Right lobe of liver (tissue), 6 donors: ENCODE data around the gene PAQR7. TPM values are rescaled to one million over a fixed set of nuclear protein-coding genes. Genes with fewer than 3 reads are reported as not detected.

Experiments
- ATAC-seq, 4 donors: fragments of 200-7000 bp; cut with Tn5 transposase; one replicate each; pipeline ENCODE4 v1.9.1; 2020; ENCODE audit warnings: mild to moderate bottlenecking in 4 of 4, moderate library complexity in 4 of 4
- DNase-seq, 3 donors: peaks; one replicate each; pipeline ENCODE4 v3.0.0-alpha.2; 2020
- H3K27ac ChIP-seq, 3 donors: fragments of 200-600 bp; one replicate each; pipeline ENCODE4 v1.8.0; 2022
- H3K27me3 ChIP-seq, 2 donors: fragments of 200-600 bp; one replicate each; pipeline ENCODE4 v1.8.0; 2022
- H3K36me3 ChIP-seq, 4 donors: fragments of 200-600 bp; sonication (generic) in 1 of 4; one replicate each; pipeline versions ENCODE4 v1.5.1 to v1.8.0; 2017 to 2022; ENCODE audit warnings: control low read depth in 1 of 4
- H3K4me1 ChIP-seq, 4 donors: fragments of 200-600 bp; sonication (generic) in 1 of 4; one replicate each; pipeline versions ENCODE4 v1.5.1 to v1.8.0; 2017 to 2022; ENCODE audit warnings: control low read depth in 1 of 4
- H3K4me3 ChIP-seq, 3 donors: fragments of 200-600 bp; one replicate each; pipeline ENCODE4 v1.8.0; 2022
- H3K9me3 ChIP-seq, 4 donors: fragments of 200-600 bp; sonication (generic) in 1 of 4; one replicate each; pipeline versions ENCODE4 v1.5.1 to v1.8.0; 2017 to 2022; ENCODE audit warnings: control low read depth in 1 of 4
- POLR2A ChIP-seq: fragments of 450-650 bp; IDR thresholded peaks from one replicate; pipeline ENCODE4 v1.6.1; 2017; ENCODE audit warnings: antibody characterized with exemption, mild to moderate bottlenecking
- WGBS: methylation state at CpG from one replicate; pipeline ENCODE4 v1.1.6; 2018; ENCODE audit warnings: low coverage, low lambda C conversion rate; ENCODE audit not compliant: insufficient coverage; ENCODE audit errors: missing lambda C conversion rate; 5-methylcytosine and 5-hydroxymethylcytosine counted together
- intact Hi-C, 2 donors: fragments of 100-400 bp; cut with DNase I; formaldehyde crosslinking; loops; one replicate each; pipeline versions ENCODE4 v1.11.2 to v1.14.1; 2022
- total RNA-seq, 6 experiments: library from RNA; depleted of rRNA in 2 of 6; stranded (reverse); fragments of >200 nt in 2 of 6; fragmentation: NEBNext Ultra II Directional in 3 of 6; extraction: Animal tissue kit (Norgen Biotek cat#: 25700) in 3 of 6; gene quantifications; one replicate each; pipeline versions ENCODE4 v1.1.0 to v1.2.4, GENCODE V29; 2016 to 2023
- TF ChIP-seq, protein P1 (sequence below), 4 donors: fragments of 200-600 bp in 3 of 4; fragments of 450-650 bp in 1 of 4; IDR thresholded peaks; one replicate each; pipeline versions ENCODE4 v1.5.1 to v1.8.0; 2016 to 2022; ENCODE audit warnings: antibody characterized with exemption in 4 of 4, mild to moderate bottlenecking in 2 of 4
- donor health status: DM: no; HTN: yes; CAD: no.
- donor health status: DM: no; HTN: no; CAD: no.
- donor health status: DM: no; HTN: no; CAD: no.
- donor health status: DM: no; HTN: yes; CAD: no.
- donor health status: DM: no; HTN: yes; CAD: no.

The PAQR7 gene
- total RNA-seq, 6 experiments from 2014 or later, result 0.74 to 4.8 (median 2.4) TPM

GRCh38 chr1:25913206-25913605 lies 37.7 kb upstream of the PAQR7 start:
- no peaks in the 10 kb centered on the region for H3K9me3 ChIP-seq
- ATAC-seq, result no peak
- no peaks in the 10 kb centered on the region for H3K36me3 ChIP-seq
- no peak overlapping the region for H3K4me3 ChIP-seq
- DNase-seq, result no peak
- H3K27ac ChIP-seq, result no peak overlapping the region
- intact Hi-C loops, result no loop called here
- H3K4me1 ChIP-seq, result no peaks in the 10 kb centered on the region
- TF ChIP-seq, protein P1, sequence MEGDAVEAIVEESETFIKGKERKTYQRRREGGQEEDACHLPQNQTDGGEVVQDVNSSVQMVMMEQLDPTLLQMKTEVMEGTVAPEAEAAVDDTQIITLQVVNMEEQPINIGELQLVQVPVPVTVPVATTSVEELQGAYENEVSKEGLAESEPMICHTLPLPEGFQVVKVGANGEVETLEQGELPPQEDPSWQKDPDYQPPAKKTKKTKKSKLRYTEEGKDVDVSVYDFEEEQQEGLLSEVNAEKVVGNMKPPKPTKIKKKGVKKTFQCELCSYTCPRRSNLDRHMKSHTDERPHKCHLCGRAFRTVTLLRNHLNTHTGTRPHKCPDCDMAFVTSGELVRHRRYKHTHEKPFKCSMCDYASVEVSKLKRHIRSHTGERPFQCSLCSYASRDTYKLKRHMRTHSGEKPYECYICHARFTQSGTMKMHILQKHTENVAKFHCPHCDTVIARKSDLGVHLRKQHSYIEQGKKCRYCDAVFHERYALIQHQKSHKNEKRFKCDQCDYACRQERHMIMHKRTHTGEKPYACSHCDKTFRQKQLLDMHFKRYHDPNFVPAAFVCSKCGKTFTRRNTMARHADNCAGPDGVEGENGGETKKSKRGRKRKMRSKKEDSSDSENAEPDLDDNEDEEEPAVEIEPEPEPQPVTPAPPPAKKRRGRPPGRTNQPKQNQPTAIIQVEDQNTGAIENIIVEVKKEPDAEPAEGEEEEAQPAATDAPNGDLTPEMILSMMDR (IDR thresholded peaks at IDR 0.05), result no peak
- TF ChIP-seq POLR2A, result no peak
- H3K27me3 ChIP-seq, result no peaks in the 10 kb centered on the region

DNA sequence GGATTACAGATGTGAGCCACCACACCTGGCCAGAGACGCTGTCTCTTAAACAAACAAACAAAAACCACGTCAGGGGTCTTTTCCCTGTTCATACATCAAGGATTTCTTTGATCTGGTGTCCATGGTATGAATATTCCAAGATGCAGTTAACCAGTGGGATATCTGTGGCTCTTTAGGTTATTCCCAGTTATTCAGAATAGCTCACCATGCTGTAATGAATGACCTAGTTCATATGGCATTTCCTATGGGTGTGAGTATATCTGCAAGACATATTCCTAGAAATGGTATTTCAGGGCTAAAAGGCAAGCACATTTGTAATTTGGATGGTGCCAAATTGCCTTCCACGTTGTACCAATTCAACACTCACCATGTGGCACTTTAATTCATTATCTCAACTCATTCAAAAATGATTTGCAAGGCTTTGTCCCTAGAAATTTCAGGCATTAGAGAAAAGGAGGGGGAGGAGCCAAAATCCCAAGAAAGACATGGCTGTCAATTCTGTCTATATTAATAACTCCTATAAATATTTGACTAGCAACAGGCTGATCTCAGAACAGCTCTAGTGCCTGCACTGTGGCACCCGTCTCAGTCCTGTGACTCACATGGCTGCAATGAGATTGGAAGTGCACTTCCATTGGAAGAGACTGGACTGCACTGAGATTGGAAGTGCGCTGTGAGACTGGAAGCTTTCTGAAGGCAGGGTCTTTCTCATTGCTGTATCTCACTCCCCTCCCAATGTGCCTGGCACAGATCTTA lies 36.7 kb upstream of the PAQR7 start:
- 82% methylated on average over 4 of the region's 5 CpGs for WGBS
- Histone ChIP-seq H3K4me1 (no peaks in the 10 kb centered on the region), H3K4me3 (no peak overlapping the region), H3K36me3 (no peaks in the 10 kb centered on the region), H3K27ac (no peak overlapping the region), H3K27me3 (no peaks in the 10 kb centered on the region), H3K9me3 (no peaks in the 10 kb centered on the region)
- intact Hi-C loops, result no loop called here
- no peak for TF ChIP-seq POLR2A
- TF ChIP-seq, protein P1 (IDR thresholded peaks at IDR 0.05), result no peak
- ATAC-seq, result no peak
- no peak for DNase-seq

DNA sequence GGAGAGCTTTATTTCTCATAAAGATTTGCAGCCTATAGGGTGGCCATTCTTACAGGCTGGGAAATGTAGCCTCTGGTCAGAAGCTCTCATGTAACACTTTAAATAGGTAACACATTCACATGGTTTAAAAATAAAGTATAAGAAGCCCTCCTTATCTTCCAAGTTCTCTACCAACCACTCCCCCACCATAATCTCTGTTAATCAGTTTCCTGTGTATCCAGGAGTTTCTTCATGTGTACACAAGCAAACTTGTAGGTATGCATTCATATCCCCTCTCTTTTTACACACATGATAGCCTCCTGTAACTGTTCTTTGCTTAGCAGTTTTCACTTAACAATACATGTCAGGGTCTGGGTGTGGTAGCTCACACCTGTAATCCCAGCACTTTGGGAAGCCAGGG lies 35.7 kb upstream of the PAQR7 start:
- TF ChIP-seq POLR2A, result no peak
- TF ChIP-seq, protein P1 (IDR thresholded peaks at IDR 0.05), result no peak
- Histone ChIP-seq H3K4me1 (peaks cover 0 to 3% (median 0%) of the 10 kb centered on the region in 4 donors), H3K27me3 (no peaks in the 10 kb centered on the region), H3K36me3 (no peaks in the 10 kb centered on the region), H3K27ac (no peak overlapping the region), H3K4me3 (no peak overlapping the region), H3K9me3 (no peaks in the 10 kb centered on the region)
- DNase-seq, result no peak
- intact Hi-C loops, result no loop called here
- ATAC-seq, result no peak

GRCh38 chr1:25909040-25909439 lies 33.5 kb upstream of the PAQR7 start:
- no peak for ATAC-seq
- WGBS, result 54% methylated on average over 4 of the region's 10 CpGs
- intact Hi-C loops, result no loop called here

More at GRCh38 chr1:25909040-25909439, 33.5 kb upstream of the PAQR7 start:
- Histone ChIP-seq H3K4me1 (peaks cover 0 to 14% (median 0%) of the 10 kb centered on the region in 4 donors), H3K4me3 (no peak overlapping the region), H3K27ac (no peak overlapping the region), H3K27me3 (no peaks in the 10 kb centered on the region), H3K9me3 (no peaks in the 10 kb centered on the region), H3K36me3 (no peaks in the 10 kb centered on the region)
- no peak for DNase-seq
- TF ChIP-seq, protein P1 (IDR thresholded peaks at IDR 0.05), result no peak
- TF ChIP-seq POLR2A, result no peak
